HepG2 (cell line): ENCODE results near the gene MAGIX. TPM values are rescaled to one million over a fixed set of nuclear protein-coding genes. Genes with fewer than 3 reads are reported as not detected.

Experiments
- HDAC6 ChIP-seq: fragments of 200-600 bp; sonication (generic); IDR thresholded peaks from 2 replicates; pipeline ENCODE4 v1.7.0; 2017; ENCODE audit warnings: mild to moderate bottlenecking, antibody characterized with exemption, low read length, low read depth
- KLF12 ChIP-seq: sonication (generic); formaldehyde crosslinking; IDR thresholded peaks from 2 replicates; pipeline ENCODE4 v1.4.0; 2020; ENCODE audit warnings: missing genetic modification reagents, borderline replicate concordance
- ZNF564 ChIP-seq: sonication (generic); formaldehyde crosslinking; IDR thresholded peaks from 2 replicates; pipeline ENCODE4 v1.8.1; 2023; ENCODE audit warnings: mild to moderate bottlenecking, missing genetic modification reagents
- polyA plus RNA-seq, 8 experiments: library from polyadenylated mRNA; depleted of rRNA in 3 of 8; stranded (reverse) in 7 of 8; unstranded in 1 of 8; fragments of >200 nt; fragmentation: Illumina TruSeq in 4 of 8; extraction: Trizol in 4 of 8; gene quantifications; 2 replicates each; pipeline versions ENCODE4 v1.2.1 to v1.2.3, GENCODE V29; 2011 to 2016; ENCODE audit warnings: low read depth in 4 of 8, missing spikeins in 1 of 8, mixed read lengths in 1 of 8; ENCODE audit not compliant: insufficient read depth in 1 of 8
- total RNA-seq, 5 experiments: library from RNA; depleted of rRNA; stranded (reverse); fragments of >200 nt; fragmentation: Illumina TruSeq; extraction: Trizol; gene quantifications; 2 replicates each; pipeline ENCODE4 v1.2.3, GENCODE V29; 2016; ENCODE audit warnings: low read depth in 1 of 5
- TF ChIP-seq, protein P1 (sequence below): sonication (generic); formaldehyde crosslinking; IDR thresholded peaks from 2 replicates; pipeline ENCODE4 v1.5.0; 2020; ENCODE audit warnings: mild to moderate bottlenecking, missing genetic modification reagents, borderline replicate concordance
- TF ChIP-seq, protein P2 (sequence below): sonication (generic); formaldehyde crosslinking; IDR thresholded peaks from 2 replicates; pipeline ENCODE4 v1.5.0; 2020; ENCODE audit warnings: mild to moderate bottlenecking, low read depth, missing genetic modification reagents, borderline replicate concordance
- TF ChIP-seq, protein P3 (sequence below): sonication (generic); formaldehyde crosslinking; IDR thresholded peaks from 2 replicates; pipeline ENCODE4 v1.4.0; 2020; ENCODE audit warnings: missing genetic modification reagents
- TF ChIP-seq, protein P4 (sequence below): sonication (generic); formaldehyde crosslinking; IDR thresholded peaks from 2 replicates; pipeline ENCODE4 v1.9.0; 2021; ENCODE audit warnings: missing genetic modification reagents, borderline replicate concordance
- TF ChIP-seq, protein P5 (sequence below): sonication (generic); formaldehyde crosslinking; IDR thresholded peaks from 2 replicates; pipeline ENCODE4 v1.4.0; 2020; ENCODE audit warnings: missing genetic modification reagents, borderline replicate concordance
- TF ChIP-seq, protein P6 (sequence below): sonication (generic); formaldehyde crosslinking; conservative IDR thresholded peaks from 2 replicates; pipeline ENCODE4 v1.8.0; 2022; ENCODE audit warnings: missing genetic modification reagents

MAGIX gene
- total and polyA plus RNA-seq, 2 of the 13 experiments (the other 11 are each of a cell fraction or from before 2014, with no cell fraction given), result 0.63 to 1.2 TPM

DNA sequence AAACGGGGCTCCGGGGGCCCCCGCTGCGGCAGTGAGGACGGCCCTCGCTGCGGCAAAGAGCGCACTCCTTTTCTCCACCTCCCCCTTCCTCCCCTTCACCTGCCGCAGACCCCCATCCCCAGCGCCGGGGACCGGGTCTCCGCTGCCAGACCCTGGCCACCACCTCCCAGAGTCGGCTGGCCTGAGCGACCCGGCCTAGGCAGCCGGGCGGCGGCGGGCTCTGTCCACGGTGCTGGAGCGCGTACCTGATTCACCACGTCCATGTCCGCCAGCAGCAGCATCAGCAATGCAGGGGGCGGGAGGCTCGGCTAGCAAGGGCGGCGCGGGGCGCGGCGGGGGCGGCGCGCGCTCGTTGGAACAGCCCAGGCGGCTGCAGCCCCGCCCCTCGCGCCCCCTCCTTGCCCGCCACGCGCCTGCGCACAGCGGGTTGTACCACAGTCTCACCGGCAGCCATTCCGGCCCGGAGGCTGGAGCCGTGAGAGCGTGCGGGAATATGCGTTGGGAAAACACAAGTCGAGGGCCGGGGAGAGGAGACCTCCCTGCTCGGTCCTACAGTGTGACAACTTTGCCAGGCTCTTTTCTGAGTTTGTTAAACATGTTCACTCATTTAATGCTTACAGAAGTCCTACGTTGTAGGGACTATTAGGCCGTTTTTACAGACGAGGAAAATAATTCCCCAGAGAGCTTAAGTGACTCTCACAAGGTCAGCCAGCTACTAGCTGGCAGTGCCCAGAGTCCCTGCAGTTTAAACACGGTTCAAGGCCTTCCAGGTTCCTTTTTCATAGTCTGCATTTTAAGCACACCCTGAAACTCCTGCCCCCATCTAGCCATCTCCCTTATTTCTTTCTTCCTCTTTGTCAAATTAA is 37.6 kb downstream of the MAGIX start, which contains the start of gene SYP (continued):
- TF ChIP-seq, protein P1, sequence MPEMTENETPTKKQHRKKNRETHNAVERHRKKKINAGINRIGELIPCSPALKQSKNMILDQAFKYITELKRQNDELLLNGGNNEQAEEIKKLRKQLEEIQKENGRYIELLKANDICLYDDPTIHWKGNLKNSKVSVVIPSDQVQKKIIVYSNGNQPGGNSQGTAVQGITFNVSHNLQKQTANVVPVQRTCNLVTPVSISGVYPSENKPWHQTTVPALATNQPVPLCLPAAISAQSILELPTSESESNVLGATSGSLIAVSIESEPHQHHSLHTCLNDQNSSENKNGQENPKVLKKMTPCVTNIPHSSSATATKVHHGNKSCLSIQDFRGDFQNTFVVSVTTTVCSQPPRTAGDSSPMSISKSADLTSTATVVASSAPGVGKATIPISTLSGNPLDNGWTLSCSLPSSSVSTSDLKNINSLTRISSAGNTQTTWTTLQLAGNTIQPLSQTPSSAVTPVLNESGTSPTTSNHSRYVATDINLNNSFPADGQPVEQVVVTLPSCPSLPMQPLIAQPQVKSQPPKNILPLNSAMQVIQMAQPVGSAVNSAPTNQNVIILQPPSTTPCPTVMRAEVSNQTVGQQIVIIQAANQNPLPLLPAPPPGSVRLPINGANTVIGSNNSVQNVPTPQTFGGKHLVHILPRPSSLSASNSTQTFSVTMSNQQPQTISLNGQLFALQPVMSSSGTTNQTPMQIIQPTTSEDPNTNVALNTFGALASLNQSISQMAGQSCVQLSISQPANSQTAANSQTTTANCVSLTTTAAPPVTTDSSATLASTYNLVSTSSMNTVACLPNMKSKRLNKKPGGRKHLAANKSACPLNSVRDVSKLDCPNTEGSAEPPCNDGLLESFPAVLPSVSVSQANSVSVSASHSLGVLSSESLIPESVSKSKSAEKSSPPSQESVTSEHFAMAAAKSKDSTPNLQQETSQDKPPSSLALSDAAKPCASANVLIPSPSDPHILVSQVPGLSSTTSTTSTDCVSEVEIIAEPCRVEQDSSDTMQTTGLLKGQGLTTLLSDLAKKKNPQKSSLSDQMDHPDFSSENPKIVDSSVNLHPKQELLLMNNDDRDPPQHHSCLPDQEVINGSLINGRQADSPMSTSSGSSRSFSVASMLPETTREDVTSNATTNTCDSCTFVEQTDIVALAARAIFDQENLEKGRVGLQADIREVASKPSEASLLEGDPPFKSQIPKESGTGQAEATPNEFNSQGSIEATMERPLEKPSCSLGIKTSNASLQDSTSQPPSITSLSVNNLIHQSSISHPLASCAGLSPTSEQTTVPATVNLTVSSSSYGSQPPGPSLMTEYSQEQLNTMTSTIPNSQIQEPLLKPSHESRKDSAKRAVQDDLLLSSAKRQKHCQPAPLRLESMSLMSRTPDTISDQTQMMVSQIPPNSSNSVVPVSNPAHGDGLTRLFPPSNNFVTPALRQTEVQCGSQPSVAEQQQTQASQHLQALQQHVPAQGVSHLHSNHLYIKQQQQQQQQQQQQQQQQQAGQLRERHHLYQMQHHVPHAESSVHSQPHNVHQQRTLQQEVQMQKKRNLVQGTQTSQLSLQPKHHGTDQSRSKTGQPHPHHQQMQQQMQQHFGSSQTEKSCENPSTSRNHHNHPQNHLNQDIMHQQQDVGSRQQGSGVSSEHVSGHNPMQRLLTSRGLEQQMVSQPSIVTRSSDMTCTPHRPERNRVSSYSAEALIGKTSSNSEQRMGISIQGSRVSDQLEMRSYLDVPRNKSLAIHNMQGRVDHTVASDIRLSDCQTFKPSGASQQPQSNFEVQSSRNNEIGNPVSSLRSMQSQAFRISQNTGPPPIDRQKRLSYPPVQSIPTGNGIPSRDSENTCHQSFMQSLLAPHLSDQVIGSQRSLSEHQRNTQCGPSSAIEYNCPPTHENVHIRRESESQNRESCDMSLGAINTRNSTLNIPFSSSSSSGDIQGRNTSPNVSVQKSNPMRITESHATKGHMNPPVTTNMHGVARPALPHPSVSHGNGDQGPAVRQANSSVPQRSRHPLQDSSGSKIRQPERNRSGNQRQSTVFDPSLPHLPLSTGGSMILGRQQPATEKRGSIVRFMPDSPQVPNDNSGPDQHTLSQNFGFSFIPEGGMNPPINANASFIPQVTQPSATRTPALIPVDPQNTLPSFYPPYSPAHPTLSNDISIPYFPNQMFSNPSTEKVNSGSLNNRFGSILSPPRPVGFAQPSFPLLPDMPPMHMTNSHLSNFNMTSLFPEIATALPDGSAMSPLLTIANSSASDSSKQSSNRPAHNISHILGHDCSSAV (CRISPR knock-in tag), result no peak
- TF ChIP-seq, protein P2, sequence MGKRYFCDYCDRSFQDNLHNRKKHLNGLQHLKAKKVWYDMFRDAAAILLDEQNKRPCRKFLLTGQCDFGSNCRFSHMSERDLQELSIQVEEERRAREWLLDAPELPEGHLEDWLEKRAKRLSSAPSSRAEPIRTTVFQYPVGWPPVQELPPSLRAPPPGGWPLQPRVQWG (CRISPR knock-in tag), result no peak
- TF ChIP-seq, protein P3, sequence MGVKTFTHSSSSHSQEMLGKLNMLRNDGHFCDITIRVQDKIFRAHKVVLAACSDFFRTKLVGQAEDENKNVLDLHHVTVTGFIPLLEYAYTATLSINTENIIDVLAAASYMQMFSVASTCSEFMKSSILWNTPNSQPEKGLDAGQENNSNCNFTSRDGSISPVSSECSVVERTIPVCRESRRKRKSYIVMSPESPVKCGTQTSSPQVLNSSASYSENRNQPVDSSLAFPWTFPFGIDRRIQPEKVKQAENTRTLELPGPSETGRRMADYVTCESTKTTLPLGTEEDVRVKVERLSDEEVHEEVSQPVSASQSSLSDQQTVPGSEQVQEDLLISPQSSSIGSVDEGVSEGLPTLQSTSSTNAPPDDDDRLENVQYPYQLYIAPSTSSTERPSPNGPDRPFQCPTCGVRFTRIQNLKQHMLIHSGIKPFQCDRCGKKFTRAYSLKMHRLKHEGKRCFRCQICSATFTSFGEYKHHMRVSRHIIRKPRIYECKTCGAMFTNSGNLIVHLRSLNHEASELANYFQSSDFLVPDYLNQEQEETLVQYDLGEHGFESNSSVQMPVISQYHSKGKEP (CRISPR knock-in tag), result peak; percentile 92
- TF ChIP-seq, protein P4, sequence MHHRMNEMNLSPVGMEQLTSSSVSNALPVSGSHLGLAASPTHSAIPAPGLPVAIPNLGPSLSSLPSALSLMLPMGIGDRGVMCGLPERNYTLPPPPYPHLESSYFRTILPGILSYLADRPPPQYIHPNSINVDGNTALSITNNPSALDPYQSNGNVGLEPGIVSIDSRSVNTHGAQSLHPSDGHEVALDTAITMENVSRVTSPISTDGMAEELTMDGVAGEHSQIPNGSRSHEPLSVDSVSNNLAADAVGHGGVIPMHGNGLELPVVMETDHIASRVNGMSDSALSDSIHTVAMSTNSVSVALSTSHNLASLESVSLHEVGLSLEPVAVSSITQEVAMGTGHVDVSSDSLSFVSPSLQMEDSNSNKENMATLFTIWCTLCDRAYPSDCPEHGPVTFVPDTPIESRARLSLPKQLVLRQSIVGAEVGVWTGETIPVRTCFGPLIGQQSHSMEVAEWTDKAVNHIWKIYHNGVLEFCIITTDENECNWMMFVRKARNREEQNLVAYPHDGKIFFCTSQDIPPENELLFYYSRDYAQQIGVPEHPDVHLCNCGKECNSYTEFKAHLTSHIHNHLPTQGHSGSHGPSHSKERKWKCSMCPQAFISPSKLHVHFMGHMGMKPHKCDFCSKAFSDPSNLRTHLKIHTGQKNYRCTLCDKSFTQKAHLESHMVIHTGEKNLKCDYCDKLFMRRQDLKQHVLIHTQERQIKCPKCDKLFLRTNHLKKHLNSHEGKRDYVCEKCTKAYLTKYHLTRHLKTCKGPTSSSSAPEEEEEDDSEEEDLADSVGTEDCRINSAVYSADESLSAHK (CRISPR knock-in tag), result no peak
- TF ChIP-seq, protein P5, sequence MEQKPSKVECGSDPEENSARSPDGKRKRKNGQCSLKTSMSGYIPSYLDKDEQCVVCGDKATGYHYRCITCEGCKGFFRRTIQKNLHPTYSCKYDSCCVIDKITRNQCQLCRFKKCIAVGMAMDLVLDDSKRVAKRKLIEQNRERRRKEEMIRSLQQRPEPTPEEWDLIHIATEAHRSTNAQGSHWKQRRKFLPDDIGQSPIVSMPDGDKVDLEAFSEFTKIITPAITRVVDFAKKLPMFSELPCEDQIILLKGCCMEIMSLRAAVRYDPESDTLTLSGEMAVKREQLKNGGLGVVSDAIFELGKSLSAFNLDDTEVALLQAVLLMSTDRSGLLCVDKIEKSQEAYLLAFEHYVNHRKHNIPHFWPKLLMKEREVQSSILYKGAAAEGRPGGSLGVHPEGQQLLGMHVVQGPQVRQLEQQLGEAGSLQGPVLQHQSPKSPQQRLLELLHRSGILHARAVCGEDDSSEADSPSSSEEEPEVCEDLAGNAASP (CRISPR knock-in tag), result no peak; the same call in 1 of the 2 replicates
- TF ChIP-seq HDAC6 (no peak), KLF12 (CRISPR knock-in tag) (peak; percentile 92), ZNF564 (0 out of 2 replicates have a peak, but pooled peaks have one; percentile 65)
- TF ChIP-seq, protein P6, sequence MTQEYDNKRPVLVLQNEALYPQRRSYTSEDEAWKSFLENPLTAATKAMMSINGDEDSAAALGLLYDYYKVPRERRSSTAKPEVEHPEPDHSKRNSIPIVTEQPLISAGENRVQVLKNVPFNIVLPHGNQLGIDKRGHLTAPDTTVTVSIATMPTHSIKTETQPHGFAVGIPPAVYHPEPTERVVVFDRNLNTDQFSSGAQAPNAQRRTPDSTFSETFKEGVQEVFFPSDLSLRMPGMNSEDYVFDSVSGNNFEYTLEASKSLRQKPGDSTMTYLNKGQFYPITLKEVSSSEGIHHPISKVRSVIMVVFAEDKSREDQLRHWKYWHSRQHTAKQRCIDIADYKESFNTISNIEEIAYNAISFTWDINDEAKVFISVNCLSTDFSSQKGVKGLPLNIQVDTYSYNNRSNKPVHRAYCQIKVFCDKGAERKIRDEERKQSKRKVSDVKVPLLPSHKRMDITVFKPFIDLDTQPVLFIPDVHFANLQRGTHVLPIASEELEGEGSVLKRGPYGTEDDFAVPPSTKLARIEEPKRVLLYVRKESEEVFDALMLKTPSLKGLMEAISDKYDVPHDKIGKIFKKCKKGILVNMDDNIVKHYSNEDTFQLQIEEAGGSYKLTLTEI (CRISPR knock-in tag), result no peak
